Mesothelial cell of epicardium (in vitro differentiated cells): ENCODE measurements around the gene PXN. TPM values are rescaled to one million over a fixed set of nuclear protein-coding genes. Genes with fewer than 3 reads are reported as not detected.
A peak's percentile ranks its signal among the peaks of the same experiment; 100 is the strongest.
"Not testable (repeated sequence)": the region's sequence is repeated elsewhere in the genome, so short reads cannot be mapped to it uniquely, and the experiment has no call there.

ENCODE experiments used
- DNase-seq, 2 experiments: peaks; one replicate each; pipeline ENCODE4 v3.0.0; 2021; ENCODE audit warnings: low spot score in 2 of 2; ENCODE audit not compliant: unreplicated experiment in 2 of 2
- H3K27ac Mint-ChIP-seq: 2 replicates; pipeline ENCODE4 v1.8.0; 2021; ENCODE audit warnings: mixed read lengths
- H3K27me3 Mint-ChIP-seq: 2 replicates; pipeline ENCODE4 v1.8.0; 2021; ENCODE audit warnings: low read depth, mixed read lengths
- H3K36me3 Mint-ChIP-seq: 2 replicates; pipeline ENCODE4 v1.8.0; 2021; ENCODE audit warnings: mixed read lengths
- H3K4me1 Mint-ChIP-seq: 2 replicates; pipeline ENCODE4 v1.8.0; 2021; ENCODE audit warnings: mixed read lengths
- H3K4me3 Mint-ChIP-seq: 2 replicates; pipeline ENCODE4 v1.8.0; 2021; ENCODE audit warnings: mild to moderate bottlenecking, moderate library complexity, mixed read lengths
- H3K9me3 Mint-ChIP-seq: 2 replicates; pipeline ENCODE4 v1.8.0; 2021; ENCODE audit warnings: mixed read lengths
- total RNA-seq: library from RNA; stranded (reverse); gene quantifications from 3 replicates; pipeline ENCODE4 v1.2.1, GENCODE V29; 2021
- TF ChIP-seq, protein P1 (sequence below): fragments of 200-600 bp; sonication (generic); IDR thresholded peaks from one replicate; pipeline ENCODE4 v1.5.0; 2021; ENCODE audit warnings: antibody characterized with exemption; ENCODE audit not compliant: unreplicated experiment

Gene PXN
- total RNA-seq, 1 donor from 2014 or later, result 117 TPM

DNA sequence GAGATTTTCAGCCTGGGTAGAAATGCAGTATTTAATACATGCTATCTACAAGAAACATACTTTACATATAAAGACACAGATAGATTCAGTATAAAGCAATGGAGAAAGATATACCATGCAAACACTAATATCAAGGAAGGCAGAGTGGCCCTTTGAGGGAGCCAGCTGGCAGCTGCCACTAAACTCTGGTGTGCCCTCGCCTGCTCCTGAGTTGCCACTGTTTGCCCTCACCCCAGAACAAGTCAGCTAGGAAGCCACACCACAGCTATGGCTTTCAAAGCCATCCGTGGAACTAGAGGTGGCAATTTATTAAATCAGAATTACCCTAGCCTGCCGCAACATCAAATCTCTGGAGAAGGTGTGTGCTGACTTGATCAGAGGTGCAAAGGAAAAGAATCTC, 18.3 kb downstream of the PXN start:
- peak overlapping the region; percentile 73 for H3K27ac Mint-ChIP-seq
- H3K27me3 Mint-ChIP-seq, result no peaks in the 10 kb centered on the region
- no peaks in the 10 kb centered on the region for H3K9me3 Mint-ChIP-seq
- TF ChIP-seq, protein P1, sequence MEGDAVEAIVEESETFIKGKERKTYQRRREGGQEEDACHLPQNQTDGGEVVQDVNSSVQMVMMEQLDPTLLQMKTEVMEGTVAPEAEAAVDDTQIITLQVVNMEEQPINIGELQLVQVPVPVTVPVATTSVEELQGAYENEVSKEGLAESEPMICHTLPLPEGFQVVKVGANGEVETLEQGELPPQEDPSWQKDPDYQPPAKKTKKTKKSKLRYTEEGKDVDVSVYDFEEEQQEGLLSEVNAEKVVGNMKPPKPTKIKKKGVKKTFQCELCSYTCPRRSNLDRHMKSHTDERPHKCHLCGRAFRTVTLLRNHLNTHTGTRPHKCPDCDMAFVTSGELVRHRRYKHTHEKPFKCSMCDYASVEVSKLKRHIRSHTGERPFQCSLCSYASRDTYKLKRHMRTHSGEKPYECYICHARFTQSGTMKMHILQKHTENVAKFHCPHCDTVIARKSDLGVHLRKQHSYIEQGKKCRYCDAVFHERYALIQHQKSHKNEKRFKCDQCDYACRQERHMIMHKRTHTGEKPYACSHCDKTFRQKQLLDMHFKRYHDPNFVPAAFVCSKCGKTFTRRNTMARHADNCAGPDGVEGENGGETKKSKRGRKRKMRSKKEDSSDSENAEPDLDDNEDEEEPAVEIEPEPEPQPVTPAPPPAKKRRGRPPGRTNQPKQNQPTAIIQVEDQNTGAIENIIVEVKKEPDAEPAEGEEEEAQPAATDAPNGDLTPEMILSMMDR, result no peak
- no peaks in the 10 kb centered on the region for H3K36me3 Mint-ChIP-seq
- H3K4me3 Mint-ChIP-seq, result no peak overlapping the region
- no peak for DNase-seq
- peaks cover 57% of the 10 kb centered on the region for H3K4me1 Mint-ChIP-seq

DNA sequence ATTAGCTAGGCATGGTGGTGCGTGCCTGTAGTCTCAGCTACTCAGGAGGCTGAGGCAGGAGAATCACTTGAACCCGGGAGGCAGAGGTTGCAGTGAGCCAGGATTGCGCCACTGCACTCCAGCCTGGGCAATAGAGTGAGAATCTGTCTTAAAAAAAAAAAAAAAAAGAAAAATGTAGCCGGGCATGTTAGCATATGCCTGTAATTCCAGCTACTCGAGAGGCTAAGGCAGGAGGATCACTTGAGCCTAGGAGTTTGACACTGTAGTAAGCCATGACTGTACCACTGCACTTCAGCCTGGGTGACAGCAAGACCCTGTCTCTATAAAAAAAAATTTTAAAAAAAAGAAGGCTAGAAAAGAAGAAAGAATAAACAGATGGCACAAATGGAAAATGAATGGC, 18.8 kb downstream of the PXN start:
- not testable (repeated sequence) for H3K36me3 Mint-ChIP-seq, H3K9me3 Mint-ChIP-seq, DNase-seq, H3K4me3 Mint-ChIP-seq, H3K27ac Mint-ChIP-seq, H3K27me3 Mint-ChIP-seq
- peaks cover 61% of the 10 kb centered on the region for H3K4me1 Mint-ChIP-seq

DNA sequence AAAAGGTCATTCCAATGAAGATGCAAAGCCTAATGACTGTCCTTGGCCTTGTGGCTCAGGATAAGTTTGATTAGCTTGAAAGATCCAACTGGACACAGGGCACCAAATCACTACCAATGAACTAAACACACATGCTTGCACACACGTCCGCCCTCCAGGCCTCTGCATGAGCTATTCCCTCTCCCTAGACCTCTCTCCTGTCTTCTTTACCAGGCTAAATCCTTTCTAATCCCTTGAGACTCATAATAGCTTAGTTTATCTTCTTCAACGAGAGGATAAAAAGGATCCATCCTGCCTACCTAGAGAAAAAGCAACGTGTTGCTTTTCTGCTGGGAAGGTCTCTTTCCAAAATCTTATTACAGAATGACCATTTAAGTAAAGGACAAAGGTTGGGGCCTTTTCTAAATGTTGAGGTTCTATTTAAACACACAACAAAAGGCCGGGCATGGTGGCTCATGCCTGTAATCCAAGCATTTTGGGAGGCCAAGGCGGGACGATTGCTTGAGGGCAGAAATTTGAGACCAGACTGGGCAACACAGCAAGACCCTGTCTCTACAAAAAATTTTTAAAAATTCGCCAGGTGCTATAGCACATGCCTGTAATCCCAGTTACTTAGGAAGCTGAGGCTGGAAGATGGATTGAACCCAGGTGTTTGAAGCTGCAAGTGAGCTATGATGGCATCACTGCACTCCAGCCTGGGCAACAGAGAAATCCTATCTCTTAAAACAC, 22.4 kb downstream of the PXN start:
- Mint-ChIP-seq H3K9me3 (no peaks in the 10 kb centered on the region), H3K4me3 (no peak overlapping the region), H3K4me1 (peaks cover 57% of the 10 kb centered on the region), H3K36me3 (no peaks in the 10 kb centered on the region), H3K27me3 (no peaks in the 10 kb centered on the region), H3K27ac (peak overlapping the region; percentile 48)
- no peak for DNase-seq
- TF ChIP-seq, protein P1, result no peak

DNA sequence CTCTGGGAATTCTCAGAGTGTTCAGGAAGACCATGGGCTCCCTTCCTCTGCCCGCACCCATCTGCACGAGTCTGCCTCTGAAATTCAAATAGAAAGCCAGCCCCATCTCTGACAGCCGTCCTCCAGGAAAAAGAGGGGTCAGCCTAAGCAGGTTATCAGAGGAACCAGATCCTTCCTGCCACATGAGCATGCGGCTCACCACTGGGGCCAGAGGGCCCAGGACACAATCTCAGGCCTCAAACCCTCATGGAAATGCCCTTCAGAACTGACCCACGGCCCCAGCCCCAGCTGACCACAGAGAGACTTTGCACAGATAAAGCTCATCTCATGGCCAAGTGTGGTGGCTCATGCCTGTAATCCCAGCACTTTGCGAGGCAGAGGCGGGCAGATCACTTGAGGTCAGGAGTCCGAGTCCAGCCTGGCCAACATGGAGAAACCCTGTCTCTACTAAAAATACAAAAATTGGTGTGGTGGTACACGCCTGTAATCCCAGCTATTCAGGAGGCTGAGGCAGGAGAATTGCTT, 23.2 kb downstream of the PXN start:
- H3K27me3 Mint-ChIP-seq, result no peaks in the 10 kb centered on the region
- peaks cover 58% of the 10 kb centered on the region for H3K4me1 Mint-ChIP-seq
- H3K9me3 Mint-ChIP-seq, result no peaks in the 10 kb centered on the region
- no peaks in the 10 kb centered on the region for H3K36me3 Mint-ChIP-seq
- TF ChIP-seq, protein P1, result no peak
- peak overlapping the region; percentile 16 for H3K27ac Mint-ChIP-seq
- no peak overlapping the region for H3K4me3 Mint-ChIP-seq
- no peak for DNase-seq

DNA sequence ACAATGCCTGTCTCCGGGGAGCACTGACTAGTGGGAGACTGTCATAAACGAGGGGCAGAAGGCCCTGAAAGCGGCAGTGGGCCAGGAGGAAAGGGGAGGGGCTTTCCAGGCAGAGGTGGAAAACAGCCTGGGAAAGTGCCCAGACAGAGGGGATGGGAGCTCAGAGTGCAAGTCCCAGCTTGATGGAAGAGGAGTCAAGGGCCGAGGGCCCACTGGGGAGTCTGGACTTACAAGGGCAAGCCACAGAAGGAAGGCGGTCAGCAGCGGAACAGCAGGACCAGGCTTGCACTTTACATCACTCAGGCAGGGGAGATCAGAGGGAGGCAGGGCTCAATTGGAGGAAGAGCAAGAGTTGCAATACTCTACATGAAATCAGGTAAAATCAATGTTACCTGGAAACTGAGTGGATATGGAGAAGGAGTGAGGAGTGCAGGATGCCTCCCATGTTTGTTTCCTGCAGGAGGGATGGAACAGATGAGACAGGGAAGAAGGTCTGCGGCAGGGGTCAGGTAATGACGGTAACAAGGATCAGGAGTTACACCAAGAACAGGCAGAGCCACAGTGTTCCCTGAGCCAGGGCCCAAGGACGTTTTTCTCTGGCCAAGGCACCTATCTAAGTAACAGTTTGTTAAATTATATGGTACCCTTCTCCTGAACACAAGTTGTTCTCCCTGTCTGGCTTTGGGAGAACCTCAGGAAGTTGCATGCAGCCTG, 23.8 kb downstream of the PXN start:
- Mint-ChIP-seq H3K36me3 (no peaks in the 10 kb centered on the region), H3K27ac (peak overlapping the region; percentile 32), H3K9me3 (no peaks in the 10 kb centered on the region), H3K4me3 (no peak overlapping the region), H3K4me1 (peaks cover 56% of the 10 kb centered on the region), H3K27me3 (no peaks in the 10 kb centered on the region)
- DNase-seq, result no peak
- TF ChIP-seq, protein P1, result no peak

DNA sequence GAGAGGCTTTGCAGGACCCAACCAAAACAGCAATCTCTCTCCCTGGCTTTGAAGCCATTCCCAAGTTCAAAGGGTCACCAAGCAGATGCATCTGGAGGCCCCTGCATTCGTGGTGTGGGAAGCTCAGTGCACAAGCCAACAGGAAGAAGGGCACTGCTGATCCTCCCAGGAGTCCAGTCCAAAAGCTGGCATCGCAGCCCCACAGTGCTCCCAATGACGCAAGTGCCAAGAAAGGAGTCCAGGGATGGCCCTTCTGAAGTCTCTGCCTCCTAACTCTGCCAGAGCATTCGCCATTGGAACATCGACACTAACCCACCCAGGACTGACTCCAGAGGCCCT, 25.1 kb downstream of the PXN start:
- Mint-ChIP-seq H3K4me1 (peaks cover 61% of the 10 kb centered on the region), H3K27me3 (no peaks in the 10 kb centered on the region), H3K36me3 (no peaks in the 10 kb centered on the region), H3K4me3 (no peak overlapping the region), H3K9me3 (no peaks in the 10 kb centered on the region), H3K27ac (peak overlapping the region; percentile 21)
- no peak for DNase-seq
- TF ChIP-seq, protein P1, result no peak
